K562 (cell line): ENCODE data around the gene LHPP. TPM values are rescaled to one million over a fixed set of nuclear protein-coding genes. Genes with fewer than 3 reads are reported as not detected.

Experiments
- CBFA2T3 ChIP-seq: fragments of 450-650 bp; IDR thresholded peaks from 2 replicates; pipeline ENCODE4 v1.6.1; 2017
- CBX2 ChIP-seq: fragments of 200-600 bp; sonication (generic); IDR thresholded peaks from one replicate; pipeline ENCODE4 v1.6.1; 2012; ENCODE audit warnings: mild to moderate bottlenecking, low read length, inconsistent platforms; ENCODE audit not compliant: insufficient read depth, poor library complexity, severe bottlenecking
- CBX3 ChIP-seq, 2 experiments: IDR thresholded peaks; 1 replicate in 1 of 2; 2 replicates in 1 of 2; pipeline ENCODE4 v1.6.1; 2012; ENCODE audit warnings: inconsistent platforms in 2 of 2, low read length in 2 of 2, borderline replicate concordance in 1 of 2, control low read depth in 1 of 2
- CHD4 ChIP-seq: fragments of 200-600 bp; sonication (generic); IDR thresholded peaks from 3 replicates; pipeline ENCODE4 v1.6.1; 2012; ENCODE audit warnings: low read depth, mild to moderate bottlenecking, mixed read lengths, low read length, inconsistent platforms; ENCODE audit not compliant: insufficient read depth, insufficient replicate concordance, poor library complexity, severe bottlenecking
- CSDE1 ChIP-seq, 2 experiments: fragments of 450-650 bp; IDR thresholded peaks; 2 replicates each; pipeline ENCODE4 v1.6.1; 2016; ENCODE audit warnings: mild to moderate bottlenecking in 1 of 2
- KAT2B ChIP-seq: IDR thresholded peaks from one replicate; pipeline ENCODE4 v1.6.1; 2012; ENCODE audit warnings: low read depth, mild to moderate bottlenecking, control low read depth, inconsistent platforms, low read length, moderate library complexity
- KLF13 ChIP-seq: fragments of 450-650 bp; IDR thresholded peaks from 2 replicates; pipeline ENCODE4 v1.6.1; 2016; ENCODE audit warnings: missing genetic modification characterization, low read depth, mild to moderate bottlenecking, missing compliant biosample characterization, moderate library complexity, borderline replicate concordance
- MTA2 ChIP-seq: fragments of 450-650 bp; IDR thresholded peaks from 2 replicates; pipeline ENCODE4 v1.6.1; 2016; ENCODE audit warnings: low read depth
- PML ChIP-seq: IDR thresholded peaks from 2 replicates; pipeline ENCODE4 v1.6.1; 2012; ENCODE audit warnings: low read length, inconsistent platforms
- RBM14 ChIP-seq: fragments of 200-400 bp; formaldehyde crosslinking; IDR thresholded peaks from 2 replicates; pipeline ENCODE4 v1.6.1; 2018; ENCODE audit warnings: low read depth, mild to moderate bottlenecking, low read length, moderate library complexity, borderline replicate concordance; ENCODE audit not compliant: insufficient read depth
- SAFB ChIP-seq: fragments of 200-400 bp; formaldehyde crosslinking; IDR thresholded peaks from 2 replicates; pipeline ENCODE4 v1.6.1; 2017; ENCODE audit warnings: low read depth, low read length, borderline replicate concordance
- SETDB1 ChIP-seq: IDR thresholded peaks from one replicate; pipeline ENCODE4 v1.6.1; 2012; ENCODE audit warnings: low read length, control low read depth, inconsistent platforms
- SIX5 ChIP-seq, 2 experiments: IDR thresholded peaks; 2 replicates each; pipeline ENCODE4 v1.6.1; 2011; ENCODE audit warnings: low read length in 2 of 2, borderline replicate concordance in 1 of 2, low read depth in 1 of 2, mild to moderate bottlenecking in 1 of 2, moderate library complexity in 1 of 2; ENCODE audit not compliant: insufficient read depth in 1 of 2
- STAT5A ChIP-seq: IDR thresholded peaks from 2 replicates; pipeline ENCODE4 v1.6.1; 2012; ENCODE audit warnings: low read length, inconsistent platforms, borderline replicate concordance
- SUPT5H ChIP-seq: fragments of 450-650 bp; IDR thresholded peaks from 2 replicates; pipeline ENCODE4 v1.6.1; 2016
- TAL1 ChIP-seq: fragments of 450-650 bp; IDR thresholded peaks from 2 replicates; pipeline ENCODE4 v1.6.1; 2016; ENCODE audit warnings: mild to moderate bottlenecking
- TGIF2 ChIP-seq: sonication (generic); formaldehyde crosslinking; IDR thresholded peaks from 2 replicates; pipeline ENCODE4 v1.8.1; 2022; ENCODE audit warnings: mild to moderate bottlenecking, missing genetic modification reagents, moderate library complexity
- ZBTB7A ChIP-seq: IDR thresholded peaks from 2 replicates; pipeline ENCODE4 v1.6.1; 2011; ENCODE audit warnings: low read depth, mild to moderate bottlenecking, low read length, moderate library complexity, borderline replicate concordance; ENCODE audit not compliant: control insufficient read depth
- ZNF785 ChIP-seq: fragments of 250-450 bp; sonication (Bioruptor Pico); IDR thresholded peaks from 2 replicates; pipeline ENCODE4 v1.4.0; 2020; ENCODE audit warnings: mild to moderate bottlenecking
- polyA plus RNA-seq, 8 experiments: library from polyadenylated mRNA; depleted of rRNA in 4 of 8; stranded (reverse) in 5 of 8; unstranded in 3 of 8; fragments of >200 nt; fragmentation: Nextera tagmentation in 2 of 8; fragmentation: Illumina TruSeq in 1 of 8; extraction: Ambion mirVana in 2 of 8; extraction: Trizol in 1 of 8; gene quantifications; 2 replicates each; pipeline versions ENCODE4 v1.2.1 to v1.2.3, GENCODE V29; 2011 to 2014; ENCODE audit warnings: inconsistent platforms in 1 of 8, missing spikeins in 1 of 8
- total RNA-seq, 7 experiments: library from RNA; depleted of rRNA in 6 of 7; stranded (reverse); fragments of >200 nt in 6 of 7; fragmentation: Illumina TruSeq in 2 of 7; extraction: Trizol in 2 of 7; gene quantifications; 2 replicates each; pipeline versions ENCODE4 v1.2.1 to v1.2.3, GENCODE V29; 2011 to 2021; ENCODE audit warnings: low replicate concordance in 1 of 7
- TF ChIP-seq, protein P1 (sequence below): sonication (generic); formaldehyde crosslinking; IDR thresholded peaks from 2 replicates; pipeline ENCODE4 v1.9.0; 2022; ENCODE audit warnings: mild to moderate bottlenecking, missing genetic modification reagents
- TF ChIP-seq, protein P2 (sequence below): sonication (generic); formaldehyde crosslinking; IDR thresholded peaks from 2 replicates; pipeline ENCODE4 v1.8.0; 2022; ENCODE audit warnings: mild to moderate bottlenecking, missing genetic modification reagents
- TF ChIP-seq, protein P3 (sequence below): sonication (generic); formaldehyde crosslinking; IDR thresholded peaks from 2 replicates; pipeline ENCODE4 v1.8.0; 2022; ENCODE audit warnings: mild to moderate bottlenecking, missing genetic modification reagents, borderline replicate concordance
- TF ChIP-seq, protein P4 (sequence below): fragments of 450-650 bp; IDR thresholded peaks from 2 replicates; pipeline ENCODE4 v1.6.1; 2016; ENCODE audit warnings: mild to moderate bottlenecking

Gene LHPP
- total and polyA plus RNA-seq, 9 of the 15 experiments (the other 6 are each of a cell fraction or from before 2014, with no cell fraction given) = 0.34 to 7.4 (median 3.0) TPM

DNA sequence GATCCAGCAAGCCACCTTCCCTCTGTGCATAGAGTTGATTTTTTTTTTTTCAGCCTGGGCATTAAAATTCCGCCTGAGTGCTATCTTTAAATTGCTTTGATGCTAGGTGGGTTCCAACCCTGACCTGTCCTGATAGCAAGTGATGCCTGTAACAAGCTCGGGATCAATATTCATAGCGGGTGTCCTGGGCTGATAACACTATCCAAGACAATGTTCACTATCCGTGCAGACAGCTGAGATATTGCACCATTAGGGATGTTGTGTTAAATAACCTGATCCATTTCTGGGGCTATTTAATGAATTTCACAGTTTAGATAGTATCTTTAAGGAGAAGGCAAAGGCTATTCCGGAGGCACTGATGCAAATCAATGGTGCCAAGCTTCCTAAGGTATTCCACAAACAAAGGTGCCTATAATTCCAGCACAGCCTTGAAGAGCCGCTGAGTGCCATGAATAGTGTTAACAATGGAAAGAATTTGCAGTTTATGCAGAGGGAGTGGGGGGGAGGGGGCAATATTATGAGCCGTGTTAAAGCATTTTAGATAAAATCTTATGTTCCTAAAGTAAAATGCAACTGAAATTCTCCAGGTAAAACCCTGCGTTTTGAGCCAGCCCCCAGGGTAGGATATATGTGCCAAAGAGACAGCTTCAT lies 7.5 kb upstream of the LHPP start (continued):
- TF ChIP-seq CBX2 (no peak), CBX3 (IDR thresholded peaks at IDR 0.05; ENCODE audit: borderline replicate concordance in 1 of 2, low read length in 2 of 2) (no peak), SETDB1 (no peak), SUPT5H (no peak), TGIF2 (no peak), ZNF785 (CRISPR knock-in tag) (no peak), RBM14 (no peak), SIX5 (IDR thresholded peaks at IDR 0.05; ENCODE audit: borderline replicate concordance in 1 of 2, insufficient read depth in 1 of 2, low read depth in 1 of 2, low read length in 2 of 2) (no peak), ZBTB7A (no peak), CHD4 (no peak), KLF13 (no peak), MTA2 (peak; percentile 63; the same call in 1 of the 2 replicates), CBFA2T3 (peak; percentile 91), SAFB (no peak), CSDE1 (IDR thresholded peaks at IDR 0.05) (no peak), TAL1 (peak; percentile 86), STAT5A (peak; percentile 58; the same call in 1 of the 2 replicates), PML (peak; percentile 59; the same call in 1 of the 2 replicates), KAT2B (no peak)
- TF ChIP-seq, protein P1, sequence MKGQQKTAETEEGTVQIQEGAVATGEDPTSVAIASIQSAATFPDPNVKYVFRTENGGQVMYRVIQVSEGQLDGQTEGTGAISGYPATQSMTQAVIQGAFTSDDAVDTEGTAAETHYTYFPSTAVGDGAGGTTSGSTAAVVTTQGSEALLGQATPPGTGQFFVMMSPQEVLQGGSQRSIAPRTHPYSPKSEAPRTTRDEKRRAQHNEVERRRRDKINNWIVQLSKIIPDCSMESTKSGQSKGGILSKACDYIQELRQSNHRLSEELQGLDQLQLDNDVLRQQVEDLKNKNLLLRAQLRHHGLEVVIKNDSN = no peak
- TF ChIP-seq, protein P2, sequence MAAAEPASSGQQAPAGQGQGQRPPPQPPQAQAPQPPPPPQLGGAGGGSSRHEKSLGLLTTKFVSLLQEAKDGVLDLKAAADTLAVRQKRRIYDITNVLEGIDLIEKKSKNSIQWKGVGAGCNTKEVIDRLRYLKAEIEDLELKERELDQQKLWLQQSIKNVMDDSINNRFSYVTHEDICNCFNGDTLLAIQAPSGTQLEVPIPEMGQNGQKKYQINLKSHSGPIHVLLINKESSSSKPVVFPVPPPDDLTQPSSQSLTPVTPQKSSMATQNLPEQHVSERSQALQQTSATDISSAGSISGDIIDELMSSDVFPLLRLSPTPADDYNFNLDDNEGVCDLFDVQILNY (CRISPR knock-in tag) = no peak
- TF ChIP-seq, protein P3, sequence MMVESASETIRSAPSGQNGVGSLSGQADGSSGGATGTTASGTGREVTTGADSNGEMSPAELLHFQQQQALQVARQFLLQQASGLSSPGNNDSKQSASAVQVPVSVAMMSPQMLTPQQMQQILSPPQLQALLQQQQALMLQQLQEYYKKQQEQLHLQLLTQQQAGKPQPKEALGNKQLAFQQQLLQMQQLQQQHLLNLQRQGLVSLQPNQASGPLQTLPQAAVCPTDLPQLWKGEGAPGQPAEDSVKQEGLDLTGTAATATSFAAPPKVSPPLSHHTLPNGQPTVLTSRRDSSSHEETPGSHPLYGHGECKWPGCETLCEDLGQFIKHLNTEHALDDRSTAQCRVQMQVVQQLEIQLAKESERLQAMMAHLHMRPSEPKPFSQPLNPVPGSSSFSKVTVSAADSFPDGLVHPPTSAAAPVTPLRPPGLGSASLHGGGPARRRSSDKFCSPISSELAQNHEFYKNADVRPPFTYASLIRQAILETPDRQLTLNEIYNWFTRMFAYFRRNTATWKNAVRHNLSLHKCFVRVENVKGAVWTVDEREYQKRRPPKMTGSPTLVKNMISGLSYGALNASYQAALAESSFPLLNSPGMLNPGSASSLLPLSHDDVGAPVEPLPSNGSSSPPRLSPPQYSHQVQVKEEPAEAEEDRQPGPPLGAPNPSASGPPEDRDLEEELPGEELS = no peak
- TF ChIP-seq, protein P4, sequence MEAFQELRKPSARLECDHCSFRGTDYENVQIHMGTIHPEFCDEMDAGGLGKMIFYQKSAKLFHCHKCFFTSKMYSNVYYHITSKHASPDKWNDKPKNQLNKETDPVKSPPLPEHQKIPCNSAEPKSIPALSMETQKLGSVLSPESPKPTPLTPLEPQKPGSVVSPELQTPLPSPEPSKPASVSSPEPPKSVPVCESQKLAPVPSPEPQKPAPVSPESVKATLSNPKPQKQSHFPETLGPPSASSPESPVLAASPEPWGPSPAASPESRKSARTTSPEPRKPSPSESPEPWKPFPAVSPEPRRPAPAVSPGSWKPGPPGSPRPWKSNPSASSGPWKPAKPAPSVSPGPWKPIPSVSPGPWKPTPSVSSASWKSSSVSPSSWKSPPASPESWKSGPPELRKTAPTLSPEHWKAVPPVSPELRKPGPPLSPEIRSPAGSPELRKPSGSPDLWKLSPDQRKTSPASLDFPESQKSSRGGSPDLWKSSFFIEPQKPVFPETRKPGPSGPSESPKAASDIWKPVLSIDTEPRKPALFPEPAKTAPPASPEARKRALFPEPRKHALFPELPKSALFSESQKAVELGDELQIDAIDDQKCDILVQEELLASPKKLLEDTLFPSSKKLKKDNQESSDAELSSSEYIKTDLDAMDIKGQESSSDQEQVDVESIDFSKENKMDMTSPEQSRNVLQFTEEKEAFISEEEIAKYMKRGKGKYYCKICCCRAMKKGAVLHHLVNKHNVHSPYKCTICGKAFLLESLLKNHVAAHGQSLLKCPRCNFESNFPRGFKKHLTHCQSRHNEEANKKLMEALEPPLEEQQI = no peak
